Gastroesophageal sphincter (tissue), 3 donors: ENCODE results near the gene ALDH7A1.

ENCODE experiments used
- CTCF ChIP-seq, 4 experiments: fragments of 200-600 bp in 2 of 4; fragments of 450-650 bp in 2 of 4; sonication (generic) in 1 of 4; IDR thresholded peaks; one replicate each; pipeline ENCODE4 v1.5.1; 2017 to 2019; ENCODE audit warnings: antibody characterized with exemption in 4 of 4, mild to moderate bottlenecking in 2 of 4, moderate library complexity in 2 of 4
- EP300 ChIP-seq: sonication (generic); formaldehyde crosslinking; IDR thresholded peaks from one replicate; pipeline ENCODE4 v1.6.1; 2017; ENCODE audit warnings: antibody characterized with exemption, mild to moderate bottlenecking
- POLR2A ChIP-seq, 2 donors: fragments of 450-650 bp; IDR thresholded peaks; one replicate each; pipeline ENCODE4 v1.6.1; 2017; ENCODE audit warnings: antibody characterized with exemption in 2 of 2, mild to moderate bottlenecking in 2 of 2, moderate library complexity in 1 of 2
- POLR2AphosphoS5 ChIP-seq: sonication (generic); formaldehyde crosslinking; IDR thresholded peaks from one replicate; pipeline ENCODE4 v1.6.1; 2017; ENCODE audit warnings: antibody characterized with exemption

- no peak for TF ChIP-seq CTCF (IDR thresholded peaks at IDR 0.05)
- TF ChIP-seq POLR2A (IDR thresholded peaks at IDR 0.05): no peak
- no peak for TF ChIP-seq EP300
- TF ChIP-seq POLR2AphosphoS5: no peak
These were observed 82.6 kb downstream of the ALDH7A1 start for GRCh38 chr5:126512451-126512850.
